Activated CD8-positive, alpha-beta memory T cell treated with anti-CD3 and anti-CD28 coated beads for 1 hour (primary cell): ENCODE results near the gene JARID2.
"Not testable (repeated sequence)": the region's sequence is repeated elsewhere in the genome, so short reads cannot be mapped to it uniquely, and the experiment has no call there.

Experiments
- DNase-seq, 2 donors: peaks; one replicate each; pipeline ENCODE4 v3.0.0-alpha.2; 2020; ENCODE audit warnings: low read depth in 1 of 2; ENCODE audit errors: extremely low read depth in 1 of 2

JARID2 gene

DNA sequence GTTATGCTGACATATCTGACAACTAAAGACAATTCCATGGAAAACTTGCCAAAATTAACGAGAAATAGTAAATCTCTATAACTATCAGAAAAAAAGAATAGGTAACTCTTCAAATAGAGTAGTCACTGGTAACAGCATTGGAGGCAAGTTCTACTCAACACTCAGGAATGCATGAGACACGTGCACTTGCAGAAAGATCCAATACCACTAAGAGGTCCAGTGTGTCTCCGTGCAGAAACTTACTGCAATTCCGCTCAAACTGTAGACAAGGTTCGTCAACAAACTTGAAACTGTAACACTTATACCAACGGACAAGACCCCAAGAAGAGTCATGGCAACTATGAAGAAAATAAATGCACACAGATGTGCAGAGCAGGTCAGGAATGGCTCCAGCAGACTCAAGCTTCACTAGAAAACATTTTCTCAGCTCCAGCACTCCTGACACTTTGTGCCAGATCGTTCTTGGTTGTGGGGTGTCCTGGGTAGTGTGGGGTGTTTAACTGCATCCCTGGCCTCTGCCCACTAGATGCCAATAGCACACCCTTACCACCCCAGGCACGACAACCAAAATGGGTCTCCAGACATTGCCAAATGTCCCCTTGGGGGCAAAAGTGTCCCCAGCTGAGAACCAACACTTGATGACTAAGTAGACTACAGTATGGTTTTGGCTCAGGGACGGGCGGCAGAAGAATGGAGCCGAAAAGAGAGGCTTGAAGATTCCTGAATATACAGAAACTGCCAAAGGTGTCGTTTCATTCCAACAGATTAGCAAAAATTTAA lies 282.2 kb downstream of the JARID2 start:
- no peak for DNase-seq

DNA sequence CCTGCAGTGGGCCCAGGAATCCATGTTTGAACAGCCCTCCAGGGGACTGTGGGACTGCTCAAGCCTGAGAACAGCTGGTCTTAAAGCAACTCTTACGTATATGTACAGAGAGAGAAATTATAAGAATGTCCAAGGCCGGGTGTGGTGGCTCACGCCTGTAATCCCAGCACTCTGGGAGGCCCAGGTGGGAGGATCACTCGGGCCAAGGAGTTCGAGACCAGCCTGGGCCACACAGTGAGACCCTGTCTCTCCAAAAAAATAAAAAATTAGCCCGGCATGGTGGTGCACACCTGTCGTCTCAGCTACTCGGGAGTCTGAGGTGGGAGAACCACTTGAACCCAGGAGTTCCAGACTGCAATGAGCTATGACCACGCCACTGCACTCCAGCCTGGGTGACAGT lies 283.0 kb downstream of the JARID2 start:
- DNase-seq = no peak

DNA sequence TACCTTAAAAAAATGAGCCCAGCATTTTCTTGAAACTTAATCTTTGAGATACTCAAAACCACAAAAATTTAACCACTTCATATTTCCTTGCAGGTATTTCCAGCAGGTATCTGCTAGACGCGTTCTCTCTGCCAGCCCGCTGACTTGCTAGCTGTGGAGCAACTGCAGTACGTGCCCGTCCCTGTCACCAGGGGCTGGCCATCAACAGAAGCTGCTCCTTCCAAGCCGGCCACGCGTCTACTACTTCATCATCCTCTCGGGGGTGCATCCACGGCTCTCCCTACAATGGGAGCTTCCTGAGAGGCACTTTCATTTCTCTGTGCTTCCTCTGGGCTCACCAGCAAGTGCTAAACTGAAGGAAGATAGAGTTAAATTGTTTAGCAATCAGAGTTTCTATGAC lies 284.5 kb downstream of the JARID2 start:
- no peak for DNase-seq

DNA sequence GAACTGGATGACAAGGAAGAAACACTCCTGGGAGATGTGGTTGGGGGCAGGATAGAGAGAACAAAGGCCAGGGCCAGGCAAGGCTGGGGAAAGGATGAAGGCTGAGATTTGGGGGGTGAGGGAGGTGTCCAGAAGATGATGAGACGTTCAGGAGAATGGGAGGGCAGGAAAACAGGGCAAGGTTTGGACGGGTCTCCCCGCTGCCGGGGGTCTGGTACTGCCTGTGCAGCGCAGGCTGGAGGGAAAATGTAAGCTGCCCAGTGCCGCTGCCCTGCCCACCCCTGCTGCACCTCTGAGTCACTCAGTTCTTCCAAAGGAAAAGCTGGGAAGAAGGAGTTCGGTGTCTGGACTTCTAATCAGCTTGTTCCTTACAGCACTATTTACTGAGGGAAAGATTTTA lies 286.1 kb downstream of the JARID2 start:
- DNase-seq = no peak

DNA sequence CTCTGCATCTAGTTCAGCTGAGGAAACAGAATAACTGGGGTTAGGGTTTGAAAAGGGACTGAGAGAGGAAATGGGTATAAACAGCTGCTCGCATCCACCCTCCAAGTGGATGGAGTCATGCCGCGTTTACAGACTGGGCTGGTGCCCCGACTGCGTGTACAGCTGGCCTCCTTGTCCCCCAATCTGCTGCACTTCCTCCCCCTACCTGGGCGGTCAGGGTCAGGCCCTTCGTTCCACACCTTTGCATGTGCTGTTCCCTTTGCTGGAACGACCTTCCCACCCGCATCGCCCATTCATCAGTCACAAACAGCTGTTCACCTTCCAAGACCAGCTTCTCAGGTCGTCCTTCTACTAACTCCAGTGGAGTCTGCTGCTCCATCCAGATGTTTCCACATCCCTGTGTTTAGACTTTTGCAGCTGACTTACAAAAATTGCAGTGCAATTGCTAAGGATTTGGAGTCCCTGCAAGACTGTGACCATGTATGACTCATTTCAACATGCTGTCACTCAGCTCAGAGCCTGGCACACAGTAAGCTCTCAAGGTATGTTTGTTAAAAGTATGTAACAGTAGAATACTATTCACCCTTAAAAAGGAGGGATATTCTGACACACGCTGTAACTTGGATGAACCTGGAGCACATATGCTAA lies 287.6 kb downstream of the JARID2 start:
- DNase-seq = no peak

DNA sequence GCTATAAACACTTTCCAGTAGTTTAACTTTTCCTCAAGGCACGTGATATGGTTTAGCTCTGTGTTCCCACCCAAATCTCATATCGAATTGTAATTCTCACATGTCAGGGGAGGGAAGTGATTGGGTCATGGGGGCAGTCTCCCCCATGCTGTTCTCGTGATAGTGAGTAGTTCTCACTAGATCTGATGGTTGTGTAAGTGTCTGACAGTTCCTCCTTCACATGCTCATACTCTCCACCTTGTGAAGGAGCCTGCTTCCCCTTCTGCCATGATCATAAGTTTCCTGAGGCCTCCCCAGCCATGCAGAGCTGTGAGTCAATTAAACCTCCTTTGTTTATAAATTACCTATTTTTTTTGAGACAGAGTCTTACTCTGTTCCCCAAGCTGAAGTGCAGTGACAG lies 289.1 kb downstream of the JARID2 start:
- no peak for DNase-seq

DNA sequence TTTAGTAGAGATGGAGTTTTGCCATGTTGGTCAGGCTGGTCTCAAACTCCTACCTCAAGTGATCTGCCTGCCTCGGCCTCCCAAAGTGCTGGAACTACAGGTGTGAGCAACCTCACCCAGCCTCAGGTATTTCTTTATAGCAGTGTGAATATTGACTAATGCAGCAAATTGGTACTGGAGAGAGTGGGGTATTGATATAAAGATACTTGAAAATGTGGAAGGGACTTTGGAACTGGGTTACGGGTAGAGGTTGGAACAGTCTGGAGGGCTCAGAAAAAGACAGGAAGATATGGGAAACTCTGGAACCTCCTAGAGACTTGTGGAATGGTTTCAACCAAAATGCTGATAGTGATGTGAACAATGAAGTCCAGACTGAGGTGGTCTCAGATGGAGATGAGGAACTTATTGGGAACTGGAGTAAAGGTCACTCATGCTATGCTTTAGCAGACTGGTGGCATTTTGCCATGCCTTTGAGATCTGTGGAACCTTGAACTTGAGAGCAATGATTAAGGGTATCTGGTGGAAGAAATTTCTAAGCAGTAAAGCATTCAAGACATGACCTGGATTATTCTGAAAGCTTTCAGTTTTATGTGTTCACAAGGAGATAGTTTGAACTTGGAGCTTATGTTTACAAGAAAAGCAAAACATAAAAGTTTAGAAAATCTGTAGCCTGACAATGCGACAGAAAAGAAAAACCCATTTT lies 289.8 kb downstream of the JARID2 start:
- DNase-seq = no peak

DNA sequence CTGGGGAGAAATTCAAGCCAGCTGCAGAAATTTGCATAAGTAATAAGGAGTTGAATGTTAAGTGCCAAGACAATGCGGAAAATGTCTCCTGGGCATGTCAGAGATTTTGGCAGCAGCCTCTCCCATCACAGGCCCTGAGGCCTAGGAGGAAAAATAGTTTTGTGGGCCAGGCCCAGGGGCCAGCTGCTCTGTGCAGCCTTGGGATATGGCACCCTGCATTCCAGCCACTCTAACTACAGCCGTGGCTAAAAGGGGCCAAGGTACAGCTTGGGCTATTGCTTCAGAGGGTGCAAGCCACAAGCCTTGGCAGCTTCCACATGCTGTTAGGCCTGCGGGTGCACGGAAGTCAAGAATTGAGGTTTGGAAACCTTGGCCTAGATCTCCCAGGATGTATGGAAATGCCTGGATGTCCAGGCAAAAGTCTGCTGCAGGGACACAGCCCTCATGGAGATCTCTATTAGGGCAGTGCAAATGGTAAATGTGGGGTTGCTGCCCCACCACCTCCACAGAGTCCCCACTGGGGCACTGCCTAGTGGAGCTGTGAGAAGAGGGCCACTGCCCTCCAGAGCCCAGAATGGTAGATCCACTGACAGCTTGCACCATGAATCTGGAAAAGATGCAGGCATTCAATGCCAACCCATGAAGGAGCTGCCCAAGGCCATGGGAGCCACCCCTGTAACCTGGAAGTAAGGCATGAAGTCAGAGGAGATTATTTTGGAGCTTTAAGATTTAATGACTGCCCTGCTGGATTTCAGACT lies 290.5 kb downstream of the JARID2 start:
- no peak for DNase-seq

DNA sequence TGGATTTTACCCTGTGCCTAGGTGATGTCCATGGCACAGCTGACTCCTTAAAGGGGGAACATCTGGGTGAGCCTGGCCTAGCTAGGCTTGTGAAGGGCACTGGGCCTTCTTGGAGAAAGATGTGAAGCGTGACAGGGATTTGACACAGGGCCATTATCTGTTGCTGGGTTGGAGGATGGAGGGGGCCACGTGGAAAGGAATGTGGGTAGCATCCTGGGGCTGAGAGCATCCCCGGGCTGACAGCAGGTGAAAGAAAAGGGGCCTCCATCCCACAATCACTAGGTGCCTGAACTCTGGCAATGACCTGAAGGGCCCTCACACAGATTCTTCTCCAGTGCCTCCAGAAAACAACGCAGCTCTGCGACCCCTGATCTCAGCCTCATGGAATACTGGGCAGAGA lies 292.2 kb downstream of the JARID2 start:
- no peak for DNase-seq

DNA sequence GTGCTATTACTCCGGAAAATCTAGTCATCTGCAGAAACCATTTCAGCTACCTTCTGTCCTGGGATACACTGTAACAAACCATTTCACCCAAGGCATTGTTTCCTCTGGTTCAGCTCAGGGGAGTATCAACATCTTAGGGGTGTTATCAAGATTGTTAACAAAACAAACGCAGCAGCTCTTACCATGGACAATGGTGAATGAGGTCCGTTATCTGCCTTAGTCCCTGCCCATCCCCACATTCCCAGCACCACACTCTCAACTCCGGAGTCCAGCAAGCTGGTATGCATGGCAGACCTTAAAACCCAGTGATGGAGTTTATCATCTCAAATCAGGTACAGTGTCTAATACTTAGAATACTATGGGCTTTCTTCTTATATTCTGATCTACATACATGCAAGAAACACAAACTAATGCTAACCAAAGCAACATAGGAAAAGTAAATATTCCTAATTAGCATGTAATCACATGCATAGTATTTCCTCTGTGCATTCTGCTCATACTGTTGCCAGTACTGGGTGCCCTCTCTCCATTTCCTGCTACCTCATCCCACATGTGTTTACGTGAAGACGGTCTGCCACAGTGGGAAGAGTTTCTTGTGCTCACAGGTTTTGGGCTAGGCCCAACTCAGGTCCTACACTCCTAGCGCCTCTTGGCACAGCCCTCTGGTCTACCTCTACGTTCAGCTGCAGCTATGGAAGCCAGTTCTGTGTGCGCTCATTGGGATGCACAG lies 293.1 kb downstream of the JARID2 start:
- DNase-seq = no peak

DNA sequence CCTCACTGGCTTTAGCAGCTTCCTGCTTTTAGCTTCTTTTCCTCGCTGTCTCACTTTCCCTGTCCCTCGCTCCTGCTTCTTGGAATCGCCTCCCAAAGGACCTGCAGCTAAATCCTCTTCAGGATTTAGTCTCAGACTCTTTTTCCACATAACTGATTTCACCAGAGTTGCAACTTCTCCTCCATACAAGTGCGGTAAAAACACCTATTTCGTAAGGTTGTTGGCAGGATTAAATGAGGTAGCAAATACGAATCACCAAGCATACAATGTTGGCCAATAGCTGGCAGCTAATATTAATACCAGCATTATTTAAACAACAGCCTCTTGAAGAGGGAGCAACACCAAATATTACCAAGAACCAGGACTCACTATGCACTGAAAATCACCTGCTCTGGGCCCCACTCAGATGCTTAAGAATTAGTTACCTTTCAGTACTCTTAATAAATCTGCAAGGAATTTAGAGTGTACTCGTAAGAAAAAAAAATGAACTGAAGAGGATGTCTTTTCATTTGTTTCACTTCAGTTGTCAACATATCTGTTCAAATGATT lies 293.9 kb downstream of the JARID2 start:
- DNase-seq = no peak

DNA sequence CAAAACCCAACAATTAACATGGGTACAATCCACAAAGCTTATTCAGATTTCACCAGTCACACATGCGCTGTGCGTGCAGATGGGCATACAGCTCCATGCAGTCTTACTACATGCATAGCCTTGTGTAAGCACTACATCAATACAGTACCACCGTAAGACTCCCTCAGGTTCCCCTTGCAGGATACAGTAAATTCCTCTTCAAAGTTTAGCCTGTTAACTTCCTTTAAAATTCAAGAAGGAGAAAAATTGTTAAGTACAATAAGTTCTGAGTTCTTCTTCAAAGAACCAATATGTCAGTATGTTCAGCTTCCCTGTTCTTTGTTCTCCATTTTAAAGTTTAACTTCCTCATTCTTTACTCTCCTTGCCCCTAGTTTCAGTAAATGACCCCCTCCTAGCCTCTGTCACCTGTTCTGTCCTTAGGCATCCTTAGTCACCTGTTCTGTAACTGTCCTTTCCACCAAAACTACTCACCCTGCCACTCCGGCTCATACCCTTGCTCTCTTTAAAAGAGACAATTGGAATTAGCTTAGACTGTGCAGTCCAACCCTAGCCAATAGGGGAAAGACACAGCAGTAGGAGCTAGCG lies 297.6 kb downstream of the JARID2 start:
- not testable (repeated sequence) for DNase-seq

DNA sequence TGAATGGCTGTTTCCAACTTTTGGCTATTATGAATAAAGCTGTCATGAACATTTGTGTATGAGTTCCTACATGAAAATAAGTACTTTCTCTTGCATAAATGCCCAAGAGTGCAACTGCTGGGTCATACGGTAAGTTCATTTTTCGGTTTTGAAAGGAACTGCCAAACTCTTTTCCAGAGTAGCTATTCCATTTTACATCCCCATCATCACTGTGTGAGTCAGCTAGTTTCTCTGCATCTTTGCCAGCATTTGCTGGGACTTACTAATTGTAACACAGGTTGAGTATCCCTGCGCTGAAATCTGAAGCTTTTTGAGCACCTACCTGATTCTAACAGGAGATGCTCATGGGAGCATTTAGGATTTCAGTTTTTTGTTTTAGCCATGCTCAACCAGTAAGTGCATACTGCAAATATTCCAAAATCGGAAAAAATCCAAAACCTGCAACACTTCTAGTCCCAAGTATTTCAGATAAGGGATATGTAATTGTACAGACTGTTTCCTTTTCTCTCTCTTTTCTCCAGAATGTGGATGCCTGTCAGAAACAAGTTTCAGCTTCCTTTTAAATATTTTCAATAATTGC lies 298.5 kb downstream of the JARID2 start:
- no peak for DNase-seq

DNA sequence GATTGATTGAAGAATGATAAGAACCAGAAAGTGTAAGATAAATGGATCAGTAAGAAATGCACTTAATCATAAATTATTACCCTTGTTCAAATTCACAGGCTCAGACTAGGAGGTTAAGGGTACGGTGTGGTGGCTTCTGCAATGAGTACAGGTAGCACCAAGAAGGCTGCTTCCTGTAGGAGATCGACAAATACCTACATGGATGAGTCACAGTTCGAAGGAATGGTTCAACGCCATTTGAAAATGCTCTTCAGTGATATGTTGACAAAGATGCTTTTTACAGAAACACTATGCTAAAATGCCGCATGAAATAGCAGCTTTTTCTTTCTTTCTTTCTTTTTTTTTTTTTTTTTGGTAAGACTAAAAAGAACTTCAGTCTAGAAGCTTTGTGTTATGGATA lies 300.7 kb downstream of the JARID2 start:
- DNase-seq = no peak

DNA sequence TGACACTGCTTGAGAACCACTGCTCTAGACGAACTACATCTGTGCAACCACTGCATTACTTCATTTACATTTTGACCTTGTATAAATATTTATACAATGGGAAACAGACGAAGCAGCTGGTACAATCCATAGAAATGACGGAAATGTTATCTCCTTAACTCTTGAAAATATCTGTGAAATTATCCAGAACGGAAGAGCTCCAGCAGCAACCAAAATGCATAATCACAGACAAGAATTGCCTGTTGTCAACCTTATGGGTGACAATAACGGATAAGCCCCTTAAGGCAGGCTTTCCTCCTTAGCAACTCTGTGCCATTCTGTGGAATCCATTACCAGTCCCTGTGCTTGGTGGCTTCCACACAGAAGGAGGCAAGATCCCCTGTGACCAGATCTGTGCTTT lies 301.5 kb downstream of the JARID2 start:
- DNase-seq = no peak

DNA sequence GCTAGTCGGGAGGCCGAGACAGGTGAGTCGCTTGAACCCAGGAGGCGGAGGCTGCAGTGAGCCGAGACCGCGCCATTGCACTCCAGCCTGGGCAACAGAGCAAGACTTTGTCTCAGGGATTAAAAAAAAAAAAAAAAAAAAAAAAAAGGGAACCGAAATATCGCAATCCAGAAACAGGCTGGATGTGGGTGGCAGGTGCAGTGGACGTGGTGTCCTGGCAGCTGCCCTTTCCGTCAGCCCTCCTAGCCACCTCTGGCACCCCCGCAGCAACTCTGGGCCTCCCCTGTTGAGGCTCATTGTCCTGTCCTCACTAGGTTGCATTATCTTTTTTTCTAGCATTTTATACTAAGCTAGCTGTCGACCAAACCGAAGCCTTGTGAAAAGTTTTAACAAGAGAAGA lies 303.5 kb downstream of the JARID2 start:
- no peak for DNase-seq

DNA sequence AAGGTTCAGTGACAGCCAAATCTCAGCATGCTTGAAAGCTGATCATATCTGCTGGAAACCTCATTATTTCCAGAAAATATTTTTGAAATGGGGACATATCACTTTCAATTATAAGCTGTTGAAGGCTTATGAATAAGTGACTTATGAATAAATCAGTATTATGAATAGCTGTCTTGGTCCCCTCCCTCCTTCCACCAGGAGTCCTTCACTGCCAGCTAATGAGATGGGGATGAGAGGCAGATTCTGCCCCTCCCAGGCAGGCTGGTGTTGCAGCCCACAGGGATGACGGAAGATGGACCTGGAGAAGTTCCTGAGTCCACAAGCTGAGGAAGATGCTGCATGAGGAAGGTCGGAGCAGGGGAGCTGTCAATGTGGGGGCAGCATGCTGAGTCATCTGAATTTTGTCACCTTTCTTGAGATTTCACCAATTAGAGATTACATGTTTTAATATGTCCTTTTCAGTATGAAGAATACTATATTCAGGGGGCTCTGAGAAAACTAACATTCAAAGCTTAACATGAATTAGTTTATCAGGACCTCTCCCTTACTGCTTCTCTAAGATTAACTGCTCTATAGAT lies 304.8 kb downstream of the JARID2 start:
- no peak for DNase-seq

DNA sequence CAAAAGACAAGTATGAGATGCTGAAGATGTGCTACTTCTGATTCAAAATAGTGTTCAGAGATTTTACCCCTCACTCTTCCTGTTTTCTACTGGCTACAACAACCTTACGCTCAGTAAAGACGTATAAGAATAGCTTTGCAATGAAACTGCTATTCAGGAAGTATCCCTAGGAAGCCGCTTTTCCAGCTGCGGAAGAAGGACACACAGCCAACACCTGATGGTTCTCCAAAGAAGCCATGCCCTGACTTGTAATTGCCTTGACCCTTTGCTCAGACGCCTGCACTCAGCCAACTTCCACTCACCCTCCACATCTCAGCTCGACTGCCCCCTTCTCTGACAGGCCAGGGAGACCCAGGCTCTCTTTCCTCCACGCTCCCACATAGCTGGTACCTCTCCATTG lies 305.4 kb downstream of the JARID2 start:
- no peak for DNase-seq

DNA sequence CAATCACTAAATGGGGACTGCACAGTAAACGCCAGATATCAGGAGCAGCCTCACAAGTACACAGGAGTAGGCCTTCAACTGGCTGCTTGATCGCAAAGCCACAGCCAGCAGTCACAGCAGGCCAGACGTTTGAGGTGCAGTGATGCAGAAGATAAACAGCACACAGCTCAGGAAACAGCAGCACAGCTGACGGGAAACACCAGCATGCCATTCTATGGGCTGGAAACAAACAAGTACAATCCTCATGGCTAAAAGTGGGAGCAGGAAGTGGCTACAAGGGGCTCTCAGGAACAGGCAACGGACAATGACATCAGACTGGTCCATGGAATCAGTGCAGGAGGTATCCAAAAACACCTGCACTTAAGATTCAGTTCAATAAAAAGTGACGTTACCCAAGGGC lies 305.9 kb downstream of the JARID2 start:
- no peak for DNase-seq
